ENCODE measurements around the gene DAO.

The DAO gene

GRCh38 chr12:108930155-108930554, 50.3 kb downstream of the DAO start:
- no peak for ATAC-seq
- TF ChIP-seq ZFP3 (CRISPR knock-in tag; IDR thresholded peaks at IDR 0.05) = no peak
- no peak for TF ChIP-seq TOX (CRISPR knock-in tag; IDR thresholded peaks at IDR 0.05; ENCODE audit: borderline replicate concordance)
- TF ChIP-seq POU6F1 (CRISPR knock-in tag; IDR thresholded peaks at IDR 0.05; ENCODE audit: borderline replicate concordance, low read depth) = no peak
- TF ChIP-seq ZNF70 (CRISPR knock-in tag; IDR thresholded peaks at IDR 0.05) = no peak
- no peak for TF ChIP-seq TCF4 (CRISPR knock-in tag; IDR thresholded peaks at IDR 0.05; ENCODE audit: borderline replicate concordance)
- no peak for TF ChIP-seq CSDC2 (CRISPR knock-in tag; IDR thresholded peaks at IDR 0.05)
- no peak for TF ChIP-seq TSHZ2 (CRISPR knock-in tag; IDR thresholded peaks at IDR 0.05)
- TF ChIP-seq PATZ1 (CRISPR knock-in tag; IDR thresholded peaks at IDR 0.05; ENCODE audit: borderline replicate concordance) = no peak
- no peak for TF ChIP-seq ZNF565 (CRISPR knock-in tag; conservative IDR thresholded peaks at IDR 0.05; ENCODE audit: low read depth)
- TF ChIP-seq CREB5 (CRISPR knock-in tag; IDR thresholded peaks at IDR 0.05; ENCODE audit: low read depth) = no peak
- TF ChIP-seq ZC3H10 (CRISPR knock-in tag; IDR thresholded peaks at IDR 0.05) = no peak
- no peak for TF ChIP-seq BACH2 (CRISPR knock-in tag; IDR thresholded peaks at IDR 0.05; ENCODE audit: borderline replicate concordance)

GRCh38 chr12:108930756-108931155, 50.9 kb downstream of the DAO start:
- TF ChIP-seq PATZ1 (CRISPR knock-in tag; IDR thresholded peaks at IDR 0.05; ENCODE audit: borderline replicate concordance) (no peak), CSDC2 (CRISPR knock-in tag; IDR thresholded peaks at IDR 0.05) (no peak), RARB (CRISPR knock-in tag; IDR thresholded peaks at IDR 0.05) (no peak), ZC3H10 (CRISPR knock-in tag; IDR thresholded peaks at IDR 0.05) (no peak), CSRNP3 (CRISPR knock-in tag; IDR thresholded peaks at IDR 0.05) (no peak), ARNTL (CRISPR knock-in tag; IDR thresholded peaks at IDR 0.05; ENCODE audit: borderline replicate concordance, low read depth) (no peak), TCF4 (CRISPR knock-in tag; IDR thresholded peaks at IDR 0.05; ENCODE audit: borderline replicate concordance) (no peak), ESRRG (CRISPR knock-in tag; IDR thresholded peaks at IDR 0.05) (no peak), ZNF8 (CRISPR knock-in tag; IDR thresholded peaks at IDR 0.05) (no peak), ZFP30 (CRISPR knock-in tag; IDR thresholded peaks at IDR 0.05) (no peak), TOX (CRISPR knock-in tag; IDR thresholded peaks at IDR 0.05; ENCODE audit: borderline replicate concordance) (no peak), ZFP3 (CRISPR knock-in tag; IDR thresholded peaks at IDR 0.05) (no peak), GLIS3 (CRISPR knock-in tag; IDR thresholded peaks at IDR 0.05) (no peak), PPARA (CRISPR knock-in tag; IDR thresholded peaks at IDR 0.05; ENCODE audit: borderline replicate concordance) (no peak), SNAI2 (CRISPR knock-in tag; IDR thresholded peaks at IDR 0.05) (no peak), BACH2 (CRISPR knock-in tag; IDR thresholded peaks at IDR 0.05; ENCODE audit: borderline replicate concordance) (no peak)
- ATAC-seq = no peak

Data from SK-N-SH treated with all-trans-retinoic acid at 6 μM for 48 hours (cell line).